ENCODE data around the gene SNPH.
"Not testable (repeated sequence)": the region's sequence is repeated elsewhere in the genome, so short reads cannot be mapped to it uniquely, and the experiment has no call there.

The SNPH gene

GRCh38 chr20:1245578-1245977, 20.5 kb upstream of the SNPH start:
- TF ChIP-seq EZH2phosphoT487 (IDR thresholded peaks at IDR 0.05; ENCODE audit: low read length) (no peak), EZH2 (optimal IDR thresholded peaks at IDR 0.05; ENCODE audit: low read depth, low read length) (no peak), CTCF (IDR thresholded peaks at IDR 0.05; ENCODE audit: low read length) (no peak)
- no peak for DNase-seq
- Histone ChIP-seq H3K36me3 (replicated peaks; ENCODE audit: insufficient read depth, low read length) (no peaks in the 10 kb centered on the region), H3K9ac (ENCODE audit: low read length) (no peak overlapping the region), H3K4me3 (ENCODE audit: low read length) (no peak overlapping the region), H3K4me2 (ENCODE audit: low read depth, low read length) (no peak overlapping the region), H3K27me3 (replicated peaks; ENCODE audit: insufficient read depth, low read length) (no peaks in the 10 kb centered on the region), H3K9me3 (replicated peaks; ENCODE audit: insufficient read depth, low read length) (no peaks in the 10 kb centered on the region), H3K9me2 (replicated peaks; ENCODE audit: insufficient read depth, low read length) (no peaks in the 10 kb centered on the region), H2AFZ (ENCODE audit: low read length) (no peak overlapping the region), H3K4me1 (ENCODE audit: low read length) (peaks cover 29% of the 10 kb centered on the region), H3K79me2 (ENCODE audit: low read length) (no peaks in the 10 kb centered on the region), H3F3A (ENCODE audit: insufficient read depth, low read length) (peaks cover 16% of the 10 kb centered on the region), H3K27ac (ENCODE audit: low read length) (no peak overlapping the region), H4K20me1 (ENCODE audit: insufficient read depth, low read length) (no peaks in the 10 kb centered on the region)

DNA sequence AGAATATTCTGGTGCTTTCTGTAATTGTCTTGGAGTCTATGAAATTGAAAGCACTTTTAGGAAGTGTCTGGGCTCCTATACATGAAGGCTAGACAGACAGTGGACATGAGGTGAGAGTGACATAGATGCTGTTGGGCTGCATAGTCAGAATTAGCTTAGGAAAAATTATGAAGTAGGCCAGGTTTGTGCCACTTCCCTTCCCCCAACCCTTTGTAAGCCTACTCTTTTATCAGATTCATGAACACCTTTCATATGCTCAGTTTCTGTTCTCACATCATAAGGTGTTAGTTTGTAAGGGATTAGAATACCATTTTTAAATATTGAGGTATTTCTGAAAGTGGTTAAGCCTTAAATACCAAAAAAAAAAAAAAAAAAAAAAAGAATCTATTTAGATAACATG, 18.4 kb upstream of the SNPH start:
- H3K36me3 ChIP-seq (replicated peaks; ENCODE audit: insufficient read depth, low read length): no peaks in the 10 kb centered on the region
- peak overlapping the region; percentile 65; the same call in 1 of the 2 replicates for H3K27ac ChIP-seq (ENCODE audit: low read length)
- peaks cover 29% of the 10 kb centered on the region for H3K4me1 ChIP-seq (ENCODE audit: low read length)
- peak overlapping the region; percentile 40; the same call in 1 of the 2 replicates for H2AFZ ChIP-seq (ENCODE audit: low read length)
- no peaks in the 10 kb centered on the region for H4K20me1 ChIP-seq (ENCODE audit: insufficient read depth, low read length)
- peak; percentile 75 for DNase-seq
- no peaks in the 10 kb centered on the region for H3K9me3 ChIP-seq (replicated peaks; ENCODE audit: insufficient read depth, low read length)
- no peaks in the 10 kb centered on the region for H3K27me3 ChIP-seq (replicated peaks; ENCODE audit: insufficient read depth, low read length)
- H3K4me2 ChIP-seq (ENCODE audit: low read depth, low read length): peak overlapping the region; percentile 78
- H3K9me2 ChIP-seq (replicated peaks; ENCODE audit: insufficient read depth, low read length): no peaks in the 10 kb centered on the region
- H3K9ac ChIP-seq (ENCODE audit: low read length): no peak overlapping the region
- TF ChIP-seq CTCF (IDR thresholded peaks at IDR 0.05; ENCODE audit: low read length) (no peak), EZH2phosphoT487 (IDR thresholded peaks at IDR 0.05; ENCODE audit: low read length) (no peak), EZH2 (optimal IDR thresholded peaks at IDR 0.05; ENCODE audit: low read depth, low read length) (no peak)
- 0 out of 2 replicates have a peak overlapping the region, but pooled peaks have one; percentile 7 for H3K4me3 ChIP-seq (ENCODE audit: low read length)
- peaks cover 16% of the 10 kb centered on the region for H3F3A ChIP-seq (ENCODE audit: insufficient read depth, low read length)
- no peaks in the 10 kb centered on the region for H3K79me2 ChIP-seq (ENCODE audit: low read length)

DNA sequence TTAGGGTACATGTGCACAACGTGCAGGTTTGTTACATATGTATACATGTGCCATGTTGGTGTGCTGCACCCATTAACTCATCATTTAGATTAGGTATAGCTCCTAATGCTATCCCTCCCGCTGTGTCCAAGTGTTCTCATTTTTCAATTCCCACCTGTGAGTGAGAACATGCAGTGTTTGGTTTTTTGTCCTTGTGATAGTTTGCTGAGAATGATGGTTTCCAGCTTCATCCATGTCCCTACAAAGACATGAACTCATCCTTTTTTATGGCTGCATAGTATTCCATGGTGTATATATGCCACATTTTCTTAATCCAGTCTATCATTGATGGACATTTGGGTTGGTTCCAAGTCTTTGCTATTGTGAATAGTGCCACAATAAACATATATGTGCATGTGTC, 15.8 kb upstream of the SNPH start:
- not testable (repeated sequence) for H3K36me3 ChIP-seq (replicated peaks; ENCODE audit: insufficient read depth, low read length); DNase-seq; H3K9me2 ChIP-seq (replicated peaks; ENCODE audit: insufficient read depth, low read length); H3K27me3 ChIP-seq (replicated peaks; ENCODE audit: insufficient read depth, low read length); H4K20me1 ChIP-seq (ENCODE audit: insufficient read depth, low read length); H3K9me3 ChIP-seq (replicated peaks; ENCODE audit: insufficient read depth, low read length); H3K4me2 ChIP-seq (ENCODE audit: low read depth, low read length); H3K27ac ChIP-seq (ENCODE audit: low read length); H3K9ac ChIP-seq (ENCODE audit: low read length); H2AFZ ChIP-seq (ENCODE audit: low read length); H3K4me3 ChIP-seq (ENCODE audit: low read length); H3K79me2 ChIP-seq (ENCODE audit: low read length)
- peaks cover 29% of the 10 kb centered on the region for H3K4me1 ChIP-seq (ENCODE audit: low read length)
- peaks cover 16% of the 10 kb centered on the region for H3F3A ChIP-seq (ENCODE audit: insufficient read depth, low read length)

- DNase-seq: no peak
- Histone ChIP-seq H3K4me2 (ENCODE audit: low read depth, low read length) (no peak overlapping the region), H3K27me3 (replicated peaks; ENCODE audit: insufficient read depth, low read length) (no peaks in the 10 kb centered on the region; the same call in 1 of the 2 replicates), H4K20me1 (ENCODE audit: insufficient read depth, low read length) (no peaks in the 10 kb centered on the region), H3K9me2 (replicated peaks; ENCODE audit: insufficient read depth, low read length) (no peaks in the 10 kb centered on the region), H3K4me1 (ENCODE audit: low read length) (peaks cover 18% of the 10 kb centered on the region), H3K9me3 (replicated peaks; ENCODE audit: insufficient read depth, low read length) (no peaks in the 10 kb centered on the region), H3K4me3 (ENCODE audit: low read length) (no peak overlapping the region), H3K36me3 (replicated peaks; ENCODE audit: insufficient read depth, low read length) (no peaks in the 10 kb centered on the region), H2AFZ (ENCODE audit: low read length) (no peak overlapping the region), H3K27ac (ENCODE audit: low read length) (no peak overlapping the region), H3F3A (ENCODE audit: insufficient read depth, low read length) (peaks cover 11% of the 10 kb centered on the region), H3K9ac (ENCODE audit: low read length) (no peak overlapping the region), H3K79me2 (ENCODE audit: low read length) (no peaks in the 10 kb centered on the region)
- TF ChIP-seq CTCF (IDR thresholded peaks at IDR 0.05; ENCODE audit: low read length) (no peak), EZH2phosphoT487 (IDR thresholded peaks at IDR 0.05; ENCODE audit: low read length) (no peak), EZH2 (optimal IDR thresholded peaks at IDR 0.05; ENCODE audit: low read depth, low read length) (no peak)
Observed at GRCh38 chr20:1252416-1252815, 13.7 kb upstream of the SNPH start.
